ENCODE data around the gene EPHA10. TPM values are rescaled to one million over a fixed set of nuclear protein-coding genes. Genes with fewer than 3 reads are reported as not detected.

The EPHA10 gene
- polyA plus RNA-seq, 1 donor from 2014 or later: 39.4 TPM

- no peaks in the 10 kb centered on the region for H3F3A ChIP-seq (ENCODE audit: insufficient read depth, low read length, poor library complexity, severe bottlenecking)
- peaks cover 6% of the 10 kb centered on the region for H3K27me3 ChIP-seq (ENCODE audit: insufficient read depth, low read depth, low read length)
- H4K20me1 ChIP-seq (ENCODE audit: insufficient read depth): no peaks in the 10 kb centered on the region
- no peak overlapping the region for H3K27ac ChIP-seq (ENCODE audit: low read length)
- no peak overlapping the region for H3K9ac ChIP-seq (ENCODE audit: low read length)
- H3K79me2 ChIP-seq (replicated peaks; ENCODE audit: insufficient read depth, low read length): no peaks in the 10 kb centered on the region
- no peak for TF ChIP-seq POLR2AphosphoS5 (IDR thresholded peaks at IDR 0.05)
- H3K9me3 ChIP-seq (ENCODE audit: low read length): peaks cover 4% of the 10 kb centered on the region
- H3K36me3 ChIP-seq (ENCODE audit: insufficient read depth, low read length): no peaks in the 10 kb centered on the region
- H3K4me3 ChIP-seq (ENCODE audit: low read length): no peak overlapping the region
- no peaks in the 10 kb centered on the region for H3K9me2 ChIP-seq (ENCODE audit: insufficient read depth, low read length)
- no peak overlapping the region for H2AFZ ChIP-seq (ENCODE audit: low read depth, low read length)
- H3K4me2 ChIP-seq (ENCODE audit: low read length): no peak overlapping the region
Measured at GRCh38 chr1:37746806-37747205, 18.1 kb downstream of the EPHA10 start.

- H3K27me3 ChIP-seq (ENCODE audit: insufficient read depth, low read depth, low read length): no peaks in the 10 kb centered on the region
- no peaks in the 10 kb centered on the region for H3K36me3 ChIP-seq (ENCODE audit: insufficient read depth, low read length)
- no peak overlapping the region for H3K4me3 ChIP-seq (ENCODE audit: low read length)
- H3K27ac ChIP-seq (ENCODE audit: low read length): no peak overlapping the region
- no peaks in the 10 kb centered on the region for H4K20me1 ChIP-seq (ENCODE audit: insufficient read depth)
- no peak overlapping the region for H2AFZ ChIP-seq (ENCODE audit: low read depth, low read length)
- no peaks in the 10 kb centered on the region for H3K9me2 ChIP-seq (ENCODE audit: insufficient read depth, low read length)
- TF ChIP-seq RAD21 (conservative IDR thresholded peaks at IDR 0.05) (no peak), MXI1 (conservative IDR thresholded peaks at IDR 0.05; ENCODE audit: poor library complexity, severe bottlenecking) (no peak)
- no peaks in the 10 kb centered on the region for H3K79me2 ChIP-seq (replicated peaks; ENCODE audit: insufficient read depth, low read length)
- H3K4me2 ChIP-seq (ENCODE audit: low read length): no peak overlapping the region
- no peak overlapping the region for H3K9ac ChIP-seq (ENCODE audit: low read length)
- H3K9me3 ChIP-seq (ENCODE audit: low read length): peaks cover 12% of the 10 kb centered on the region
- no peaks in the 10 kb centered on the region for H3F3A ChIP-seq (ENCODE audit: insufficient read depth, low read length, poor library complexity, severe bottlenecking)
Measured at GRCh38 chr1:37741662-37742061, 23.3 kb downstream of the EPHA10 start.

GRCh38 chr1:37741130-37741529, 23.8 kb downstream of the EPHA10 start:
- Histone ChIP-seq H3K27ac (ENCODE audit: low read length) (no peak overlapping the region), H3K4me3 (ENCODE audit: low read length) (no peak overlapping the region), H3K9me3 (ENCODE audit: low read length) (peaks cover 12% of the 10 kb centered on the region), H3K79me2 (replicated peaks; ENCODE audit: insufficient read depth, low read length) (no peaks in the 10 kb centered on the region), H4K20me1 (ENCODE audit: insufficient read depth) (no peaks in the 10 kb centered on the region), H3K9ac (ENCODE audit: low read length) (no peak overlapping the region), H3K4me2 (ENCODE audit: low read length) (no peak overlapping the region), H3K9me2 (ENCODE audit: insufficient read depth, low read length) (no peaks in the 10 kb centered on the region), H2AFZ (ENCODE audit: low read depth, low read length) (no peak overlapping the region), H3K27me3 (ENCODE audit: insufficient read depth, low read depth, low read length) (no peaks in the 10 kb centered on the region), H3K36me3 (ENCODE audit: insufficient read depth, low read length) (no peaks in the 10 kb centered on the region), H3F3A (ENCODE audit: insufficient read depth, low read length, poor library complexity, severe bottlenecking) (no peaks in the 10 kb centered on the region)
- TF ChIP-seq MXI1 (conservative IDR thresholded peaks at IDR 0.05; ENCODE audit: poor library complexity, severe bottlenecking) (no peak), REST (IDR thresholded peaks at IDR 0.05; ENCODE audit: borderline replicate concordance) (no peak), RAD21 (conservative IDR thresholded peaks at IDR 0.05) (no peak), EP300 (conservative IDR thresholded peaks at IDR 0.05; ENCODE audit: poor library complexity, severe bottlenecking) (no peak), CTCF (IDR thresholded peaks at IDR 0.05; ENCODE audit: poor library complexity, severe bottlenecking) (no peak), POLR2AphosphoS5 (IDR thresholded peaks at IDR 0.05) (no peak), TAF1 (IDR thresholded peaks at IDR 0.05; ENCODE audit: low read depth) (no peak), EZH2 (IDR thresholded peaks at IDR 0.05; ENCODE audit: borderline replicate concordance, insufficient read depth, low read length, poor library complexity, severe bottlenecking) (no peak), SMC3 (conservative IDR thresholded peaks at IDR 0.05; ENCODE audit: poor library complexity) (no peak)
